ENCODE measurements around the gene FOXD1. TPM values are rescaled to one million over a fixed set of nuclear protein-coding genes. Genes with fewer than 3 reads are reported as not detected.
"Not testable (repeated sequence)": the region's sequence is repeated elsewhere in the genome, so short reads cannot be mapped to it uniquely, and the experiment has no call there.

FOXD1 gene
- total and polyA plus RNA-seq, 9 donors, result 0.08 to 0.73 (median 0.15) TPM; not detected in 1

- DNase-seq, result no peak
- Histone ChIP-seq H3K9me3 (no peaks in the 10 kb centered on the region), H3K4me1 (ENCODE audit: insufficient read depth) (no peaks in the 10 kb centered on the region), H3K27ac (no peak overlapping the region), H3K4me3 (no peak overlapping the region), H3K36me3 (no peaks in the 10 kb centered on the region), H3K27me3 (no peaks in the 10 kb centered on the region)
- intact Hi-C loops (cut with DNase I), result no loop called here
- TF ChIP-seq EP300 (IDR thresholded peaks at IDR 0.05) (no peak), POLR2A (IDR thresholded peaks at IDR 0.05) (no peak), CTCF (IDR thresholded peaks at IDR 0.05) (no peak)
- WGBS, 3 donors, result 21 to 44% (median 33%) methylated on average over 1 of the region's 1 CpG
Measured at GRCh38 chr5:73459366-73459765, 10.8 kb upstream of the FOXD1 start.

GRCh38 chr5:73456462-73456861, 7.9 kb upstream of the FOXD1 start:
- H3K4me3 ChIP-seq; H3K4me1 ChIP-seq (ENCODE audit: insufficient read depth); DNase-seq; H3K9me3 ChIP-seq; H3K27ac ChIP-seq; H3K27me3 ChIP-seq; H3K36me3 ChIP-seq; intact Hi-C loops (cut with DNase I): not testable (repeated sequence)
- 74 to 93% (median 77%) methylated on average over 1 of the region's 1 CpG for WGBS, 3 donors

GRCh38 chr5:73454379-73455036, 5.9 kb upstream of the FOXD1 start:
- intact Hi-C loops (cut with DNase I), result no loop called here
- WGBS, 3 donors, result 45 to 49% (median 46%) methylated on average over 6 of the region's 6 CpGs

GRCh38 chr5:73452215-73452614, 3.6 kb upstream of the FOXD1 start:
- no peak for DNase-seq
- H3K27me3 ChIP-seq, result no peaks in the 10 kb centered on the region
- H3K36me3 ChIP-seq, result no peaks in the 10 kb centered on the region
- WGBS, 3 donors, result 53 to 63% (median 62%) methylated on average over 6 of the region's 6 CpGs
- no peak for TF ChIP-seq POLR2A (IDR thresholded peaks at IDR 0.05)
- no peak for TF ChIP-seq EP300 (IDR thresholded peaks at IDR 0.05)
- no peak for TF ChIP-seq CTCF (IDR thresholded peaks at IDR 0.05)
- H3K27ac ChIP-seq, result no peak overlapping the region
- no peaks in the 10 kb centered on the region for H3K9me3 ChIP-seq
- H3K4me3 ChIP-seq, result no peak overlapping the region
- intact Hi-C loops (cut with DNase I), result no loop called here
- peaks cover 5% of the 10 kb centered on the region for H3K4me1 ChIP-seq (ENCODE audit: insufficient read depth)

More at GRCh38 chr5:73454379-73455036, 5.9 kb upstream of the FOXD1 start:
- no peaks in the 10 kb centered on the region for H3K27me3 ChIP-seq
- H3K4me1 ChIP-seq (ENCODE audit: insufficient read depth), result no peaks in the 10 kb centered on the region
- H3K9me3 ChIP-seq, result no peaks in the 10 kb centered on the region
- no peaks in the 10 kb centered on the region for H3K36me3 ChIP-seq
- no peak for DNase-seq
- TF ChIP-seq CTCF (IDR thresholded peaks at IDR 0.05) (peak in 2 of 3 donors; percentile 13 to 17), POLR2A (IDR thresholded peaks at IDR 0.05) (no peak), EP300 (IDR thresholded peaks at IDR 0.05) (no peak)
- no peak overlapping the region for H3K27ac ChIP-seq
- H3K4me3 ChIP-seq, result no peak overlapping the region
